Left colon (tissue), 2 donors: ENCODE results near the gene KIF16B. TPM values are rescaled to one million over a fixed set of nuclear protein-coding genes. Genes with fewer than 3 reads are reported as not detected.
"Not testable (repeated sequence)": the region's sequence is repeated elsewhere in the genome, so short reads cannot be mapped to it uniquely, and the experiment has no call there.

Source experiments
- ATAC-seq: fragments of 200-7000 bp; cut with Tn5 transposase; one replicate; pipeline ENCODE4 v1.9.1; 2020; ENCODE audit warnings: mild to moderate bottlenecking, moderate library complexity
- DNase-seq, 2 donors: peaks; one replicate each; pipeline ENCODE4 v3.0.0-alpha.2; 2020
- intact Hi-C, 2 donors: fragments of 100-400 bp; cut with DNase I in 1 of 2; cut with micrococcal nuclease in 1 of 2; formaldehyde crosslinking; loops; one replicate each; pipeline versions ENCODE4 v1.11.2 to v1.14.0; 2022; cut with DNase I, micrococcal nuclease
- total RNA-seq, 2 donors: library from RNA; stranded (reverse); fragmentation: NEBNext Ultra II Directional; extraction: Animal tissue kit (Norgen Biotek cat#: 25700); gene quantifications; one replicate each; pipeline ENCODE4 v1.2.1, GENCODE V29; 2021
- donor health status: DM: no; HTN: no; CAD: no.
- donor health status: DM: yes; HTN: yes; CAD: no.

Gene KIF16B
- total RNA-seq, 2 donors from 2014 or later = 66.9 to 71.1 TPM

- DNase-seq (no peak), ATAC-seq (no peak)
- intact Hi-C loops = no loop called here
These were observed 26.0 kb upstream of the KIF16B start for GRCh38 chr20:16599257-16599656.

GRCh38 chr20:16596991-16597390, 23.7 kb upstream of the KIF16B start:
- intact Hi-C loops = no loop called here
- no peak for ATAC-seq
- DNase-seq = no peak

- ATAC-seq = peak; percentile 61
- intact Hi-C loops, DNase-seq: not testable (repeated sequence)
These were observed 23.2 kb upstream of the KIF16B start for GRCh38 chr20:16596404-16596803.

- ATAC-seq = no peak
- intact Hi-C loops = no loop called here
- no peak for DNase-seq
These were observed 22.1 kb upstream of the KIF16B start for GRCh38 chr20:16595376-16595775.

GRCh38 chr20:16590041-16590633, 16.9 kb upstream of the KIF16B start:
- no peak for DNase-seq
- intact Hi-C loops = no loop called here
- ATAC-seq = no peak

- DNase-seq = no peak
- intact Hi-C loops = no loop called here
- ATAC-seq = no peak
These were observed 16.4 kb upstream of the KIF16B start for GRCh38 chr20:16589623-16590022.

- peak; percentile 53 for ATAC-seq
- intact Hi-C loops = no loop called here
- no peak for DNase-seq
These were observed 15.0 kb upstream of the KIF16B start for GRCh38 chr20:16588241-16588640.

GRCh38 chr20:16587066-16587465, 13.8 kb upstream of the KIF16B start:
- intact Hi-C loops = no loop called here
- DNase-seq (no peak), ATAC-seq (peak; percentile 97)

- no peak for DNase-seq
- intact Hi-C loops = no loop called here
- ATAC-seq = no peak
These were observed 10.2 kb upstream of the KIF16B start for GRCh38 chr20:16583474-16583873.

- DNase-seq (no peak), ATAC-seq (no peak)
- intact Hi-C loops = no loop called here
These were observed 8.0 kb upstream of the KIF16B start for GRCh38 chr20:16581241-16581640.

GRCh38 chr20:16580620-16581019, 7.4 kb upstream of the KIF16B start:
- peak; percentile 89 for ATAC-seq
- peak in 1 of 2 donors; percentile 59 for DNase-seq
- intact Hi-C loops = no loop called here

GRCh38 chr20:16580147-16580546, 6.9 kb upstream of the KIF16B start:
- ATAC-seq (peak; percentile 83), DNase-seq (peak; percentile 21 to 49)
- intact Hi-C loops = no loop called here

- ATAC-seq (no peak), DNase-seq (no peak)
- intact Hi-C loops = loop anchor here in 1 of 2 donors (10.0 kb wide), 1 partner anchor 159 kb away; the partner anchor contains the start of gene SNRPB2
These were observed 3.0 kb upstream of the KIF16B start for GRCh38 chr20:16576219-16576618.

GRCh38 chr20:16575390-16576140, 2.3 kb upstream of the KIF16B start:
- DNase-seq (no peak), ATAC-seq (no peak)
- intact Hi-C loops = loop anchor here in 1 of 2 donors (10.0 kb wide), 1 partner anchor 159 kb away; the partner anchor contains the start of gene SNRPB2

- DNase-seq (peak; percentile 88 to 93), ATAC-seq (peak; percentile 67)
- intact Hi-C loops = loop anchor here in 1 of 2 donors (10.0 kb wide), 1 partner anchor 160 kb away; the partner anchor contains the start of gene SNRPB2
These were observed 1.6 kb upstream of the KIF16B start for GRCh38 chr20:16574656-16575355.

GRCh38 chr20:16571333-16571732, 1.9 kb downstream of the KIF16B start:
- intact Hi-C loops = loop anchor here in 1 of 2 donors (10.0 kb wide), 1 partner anchor 163 kb away; the partner anchor contains the start of gene SNRPB2
- DNase-seq (no peak), ATAC-seq (no peak)

- DNase-seq = peak; percentile 27 to 43
- intact Hi-C loops = loop anchor here in 1 of 2 donors (10.0 kb wide), 1 partner anchor 165 kb away; the partner anchor contains the start of gene SNRPB2
- ATAC-seq = peak; percentile 61
These were observed 3.7 kb downstream of the KIF16B start for GRCh38 chr20:16569246-16570153.

- DNase-seq (no peak), ATAC-seq (no peak)
- intact Hi-C loops = no loop called here
These were observed 7.2 kb downstream of the KIF16B start for GRCh38 chr20:16566080-16566479.
